Activated CD4-positive, alpha-beta T cell treated with anti-CD3 and anti-CD28 coated beads, Interleukin-2, amount 50 U/mL, for 16 hours (primary cell): Measurements from ENCODE around the gene TRIM63.

Source experiments
- DNase-seq: peaks from one replicate; pipeline ENCODE4 v3.0.0-alpha.2; 2020

TRIM63 gene

DNA sequence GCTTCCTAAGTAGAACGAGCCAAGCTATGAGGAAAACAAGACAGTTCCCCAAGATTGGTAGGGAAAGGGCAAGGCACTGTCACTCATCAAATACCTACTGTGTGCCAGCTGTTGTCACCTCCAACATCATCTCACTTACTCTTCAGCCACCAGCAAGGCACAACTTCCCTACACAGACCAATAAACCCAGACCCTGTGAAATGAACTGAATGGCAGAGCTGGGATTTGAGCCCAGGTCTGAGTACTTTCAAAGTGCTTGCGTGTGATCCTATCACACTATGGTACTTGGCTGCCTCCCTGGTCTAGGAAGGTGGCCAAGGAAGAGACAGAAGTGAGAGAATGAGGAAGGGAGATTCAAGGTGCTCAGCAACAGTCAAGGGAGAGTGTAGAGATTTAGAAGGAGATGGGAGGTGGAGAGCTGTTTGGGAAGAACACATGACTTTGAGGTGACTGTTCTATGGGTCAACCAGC, 16.7 kb upstream of the TRIM63 start:
- DNase-seq, result no peak

DNA sequence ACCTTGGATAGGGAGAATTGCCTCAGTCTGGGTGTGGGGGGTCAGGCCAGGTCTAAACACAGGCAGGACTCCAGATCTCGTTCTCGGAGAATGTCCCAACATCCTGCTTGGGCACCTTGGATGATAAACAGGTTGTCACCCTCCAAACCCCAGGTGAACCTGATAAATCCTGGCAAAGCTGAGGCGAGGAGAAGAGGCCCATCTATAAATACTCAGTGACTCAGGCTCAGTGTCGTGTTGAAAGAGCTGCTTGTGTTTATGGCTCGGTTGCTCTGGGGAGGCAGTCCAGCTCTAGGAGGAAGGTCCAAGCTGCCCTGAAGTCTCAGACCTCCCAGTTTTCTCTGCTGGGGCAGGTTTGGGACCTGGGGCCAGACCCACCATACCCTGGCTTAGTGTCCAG, 15.8 kb upstream of the TRIM63 start:
- DNase-seq, result no peak

DNA sequence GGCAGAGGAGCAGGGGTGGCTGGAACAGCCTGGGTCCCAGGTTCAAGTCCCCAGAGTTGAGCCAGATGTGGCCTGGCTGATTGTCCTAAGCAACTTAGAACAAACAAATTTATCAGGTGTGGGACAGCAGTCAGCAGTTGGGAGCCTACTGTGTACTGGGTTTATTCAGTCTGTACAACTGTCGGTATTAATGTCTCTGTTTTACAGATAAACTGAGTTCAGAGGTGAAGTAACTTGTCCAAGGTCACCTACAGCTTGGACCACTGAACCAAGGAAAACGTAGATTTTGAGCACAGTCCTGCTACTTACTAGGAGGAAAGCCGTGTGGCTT, 14.6 kb upstream of the TRIM63 start:
- no peak for DNase-seq

DNA sequence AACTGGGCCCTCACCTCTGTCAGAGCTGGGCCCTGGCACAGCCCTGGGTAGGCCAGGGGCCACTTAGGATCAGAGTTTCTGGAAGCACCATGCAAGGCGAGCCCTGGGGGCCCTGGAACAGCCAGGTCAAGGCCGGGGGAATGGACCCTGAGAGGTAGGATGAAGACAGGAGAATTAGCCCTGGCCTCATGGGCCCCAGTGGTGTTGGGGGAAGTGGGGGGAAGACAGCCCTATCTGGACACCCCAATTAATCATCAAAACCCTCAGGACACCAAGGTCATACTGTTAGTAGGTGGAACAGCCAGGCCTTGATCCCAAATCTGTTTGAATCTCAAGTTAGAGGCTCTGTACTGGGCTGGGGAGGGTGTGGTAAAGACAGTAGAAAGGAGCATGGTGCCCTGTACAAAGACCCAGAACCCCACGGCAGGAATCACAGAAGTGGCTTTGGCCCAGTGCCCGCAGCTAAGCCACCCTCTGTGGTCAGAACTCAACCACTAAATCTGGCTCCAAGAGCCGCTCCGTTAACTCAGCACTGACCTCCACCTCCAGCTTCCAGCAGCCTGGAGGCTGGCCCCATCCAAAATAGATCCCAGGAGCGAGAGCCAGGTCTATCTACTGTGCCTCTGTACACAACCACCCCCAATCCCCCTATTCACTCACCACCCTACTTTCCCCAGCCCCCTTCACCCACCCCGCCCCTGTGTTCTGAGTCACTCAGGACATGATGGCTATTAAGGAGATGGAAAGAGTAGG, 14.0 kb upstream of the TRIM63 start:
- no peak for DNase-seq

DNA sequence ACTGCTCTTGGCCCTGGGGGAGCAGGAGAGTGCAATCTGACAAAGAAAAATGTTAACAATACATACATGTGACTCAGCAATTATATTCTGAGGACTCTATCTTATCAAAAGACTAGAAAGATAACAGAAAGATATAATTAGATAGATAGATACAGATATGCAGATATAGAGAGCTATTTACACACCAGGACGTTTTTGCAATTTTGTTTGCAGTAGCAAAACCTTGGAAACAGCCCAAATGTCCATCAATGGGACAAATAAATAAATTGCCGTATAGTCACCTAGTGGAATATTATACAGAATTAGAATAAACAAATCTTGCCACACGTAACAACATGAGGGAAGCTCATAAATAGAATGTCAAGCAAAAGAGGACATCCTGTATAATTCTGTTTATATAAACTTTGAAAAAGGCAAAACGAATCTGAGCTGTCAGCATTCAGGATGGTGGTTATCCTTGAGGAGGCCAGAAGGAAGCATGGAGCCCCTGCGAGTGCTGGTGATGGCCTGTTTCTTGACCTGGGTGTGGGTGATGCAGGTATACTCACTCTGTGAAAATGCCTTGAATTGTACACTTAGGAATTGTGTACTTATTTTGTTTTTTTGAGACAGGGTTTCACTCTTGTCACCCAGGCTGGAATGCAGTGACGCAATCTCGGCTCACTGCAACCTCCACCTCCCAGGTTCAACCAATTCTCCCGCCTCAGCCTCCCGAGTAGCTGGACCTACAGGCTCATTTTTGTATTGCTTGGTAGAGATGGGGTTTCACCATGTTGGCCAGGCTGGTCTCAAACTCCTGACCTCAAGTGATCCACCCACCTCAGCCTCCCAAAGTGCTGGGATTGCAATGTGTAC, 12.8 kb upstream of the TRIM63 start:
- DNase-seq, result no peak

DNA sequence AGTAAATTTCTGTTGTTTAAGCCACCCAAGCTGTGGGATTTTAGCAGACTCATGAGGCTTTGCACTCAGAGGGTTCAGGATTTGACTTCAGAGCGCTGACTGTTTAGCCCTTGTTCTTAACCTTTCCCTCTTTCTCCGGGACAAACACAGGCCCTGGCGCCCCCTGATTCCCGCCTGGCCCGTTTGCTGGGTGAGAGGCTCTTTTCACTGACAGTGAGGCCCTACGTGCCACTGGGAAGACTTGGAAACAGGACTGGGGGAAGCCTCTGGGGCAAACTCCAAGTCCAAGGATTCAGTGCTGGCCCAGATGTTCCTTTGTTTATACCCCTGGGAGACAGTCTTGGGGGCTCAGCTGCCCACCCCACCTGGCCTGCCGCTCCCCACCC, 11.7 kb upstream of the TRIM63 start:
- no peak for DNase-seq

DNA sequence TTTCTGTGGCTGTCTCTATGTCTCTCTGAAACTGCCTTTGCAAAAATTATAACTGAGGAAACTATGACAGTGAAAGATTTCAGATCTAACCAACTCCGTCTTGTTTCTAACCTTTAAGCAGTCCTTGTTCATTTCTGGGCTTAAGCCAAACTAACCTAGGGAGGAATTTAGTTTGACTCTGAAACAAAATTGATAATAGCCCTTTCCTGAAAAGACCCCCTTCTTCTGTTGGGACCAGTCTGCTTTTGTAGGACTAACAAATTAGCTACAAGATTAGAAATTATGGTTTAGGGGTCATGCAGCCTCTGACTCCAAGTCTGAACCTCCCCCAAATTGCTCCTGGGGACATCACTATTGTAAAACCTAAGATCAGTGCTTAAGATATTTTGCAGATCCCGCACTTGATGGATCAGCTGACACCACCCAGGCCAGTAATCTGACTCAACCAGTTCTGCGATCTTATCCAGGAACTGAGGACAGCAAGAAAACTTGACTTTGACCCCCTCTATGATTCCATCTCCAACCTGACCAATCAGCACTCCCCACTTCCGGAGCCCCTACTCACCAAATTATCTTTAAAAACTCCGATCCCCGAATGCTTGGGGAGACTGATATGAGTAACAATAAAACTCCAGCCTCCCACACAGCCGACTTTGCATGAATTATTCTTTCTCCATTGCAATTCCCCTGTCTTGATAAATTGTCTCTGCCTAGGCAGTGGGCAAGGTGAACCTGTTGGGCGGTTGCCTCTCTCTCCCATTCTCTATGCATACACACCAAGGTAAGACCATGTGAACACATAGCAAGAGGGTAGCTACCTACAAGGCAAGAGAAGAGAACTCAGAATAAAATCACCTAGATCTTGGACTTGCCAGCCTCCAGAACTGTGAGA, 11.1 kb upstream of the TRIM63 start:
- no peak for DNase-seq

DNA sequence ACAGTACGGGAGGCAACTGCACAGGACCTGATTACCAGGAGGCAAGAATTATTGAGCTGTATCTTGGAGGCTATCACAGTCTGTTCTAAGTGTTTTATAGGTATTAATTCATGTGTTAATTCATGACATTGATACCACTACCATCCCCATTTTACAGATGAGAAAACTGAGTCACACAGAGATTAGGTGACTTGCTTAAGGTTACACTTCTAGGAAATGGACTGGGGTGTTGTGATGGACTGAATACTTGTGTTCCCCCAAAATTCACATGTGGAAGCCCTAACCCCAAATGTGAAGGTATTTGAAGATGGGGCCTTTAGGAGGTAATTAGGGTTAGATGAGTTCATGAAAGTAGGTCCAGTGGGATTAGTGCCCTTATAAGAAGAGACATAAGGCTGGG, 10.1 kb upstream of the TRIM63 start:
- DNase-seq, result no peak

DNA sequence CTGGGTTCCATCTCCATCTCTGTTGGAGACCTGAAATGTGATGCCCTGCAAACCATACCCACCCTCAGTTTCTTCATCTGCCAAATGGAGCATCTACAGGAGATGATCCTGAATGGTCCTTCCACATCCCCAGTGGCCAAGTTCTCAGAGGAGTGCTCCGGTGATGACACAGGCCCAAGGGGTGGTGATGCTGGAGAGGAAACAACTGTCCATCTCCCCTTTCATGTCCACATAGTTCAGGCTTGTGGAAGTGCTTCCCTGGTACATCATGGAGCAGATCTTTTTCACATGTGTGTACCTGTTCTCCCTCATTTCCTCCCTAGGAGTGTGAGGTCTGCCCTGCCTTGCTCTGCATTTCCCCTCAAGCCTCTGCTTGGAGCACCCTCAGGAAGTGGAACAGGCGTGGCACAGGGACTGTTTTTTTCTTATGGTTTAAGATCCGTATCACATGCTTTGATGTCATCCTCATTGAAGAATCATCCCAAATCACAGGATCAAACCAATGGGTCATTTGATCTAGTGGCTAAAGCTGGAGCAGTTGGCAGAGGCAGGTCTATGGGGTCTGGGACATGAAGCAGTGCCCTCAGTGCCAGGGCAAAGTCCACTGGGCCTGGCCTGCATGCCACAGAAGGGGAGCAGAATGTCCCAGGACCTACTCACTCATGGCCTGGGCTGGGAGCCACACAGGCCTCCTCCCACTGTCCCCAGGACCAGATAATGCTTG, 8.2 kb upstream of the TRIM63 start:
- DNase-seq, result no peak

DNA sequence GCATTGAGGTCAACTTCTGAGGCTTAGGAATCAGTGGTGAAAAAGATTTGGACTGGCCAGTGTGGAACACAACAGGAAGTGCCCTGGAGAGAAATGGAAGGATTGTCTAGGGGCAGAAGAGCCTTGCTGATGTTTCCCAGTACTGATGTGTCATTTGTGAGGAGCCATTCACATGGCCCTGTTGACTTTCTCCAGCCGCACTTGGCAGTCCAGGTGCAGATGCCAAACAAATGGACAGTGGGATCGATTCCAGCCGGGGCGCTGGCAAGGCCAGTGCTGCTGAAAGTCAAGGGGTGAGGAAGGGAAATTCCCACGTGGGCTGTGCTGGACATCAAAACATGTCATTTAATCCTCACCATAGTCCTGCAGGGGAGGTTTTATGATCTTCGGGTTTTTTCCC, 4.9 kb upstream of the TRIM63 start:
- DNase-seq, result no peak

DNA sequence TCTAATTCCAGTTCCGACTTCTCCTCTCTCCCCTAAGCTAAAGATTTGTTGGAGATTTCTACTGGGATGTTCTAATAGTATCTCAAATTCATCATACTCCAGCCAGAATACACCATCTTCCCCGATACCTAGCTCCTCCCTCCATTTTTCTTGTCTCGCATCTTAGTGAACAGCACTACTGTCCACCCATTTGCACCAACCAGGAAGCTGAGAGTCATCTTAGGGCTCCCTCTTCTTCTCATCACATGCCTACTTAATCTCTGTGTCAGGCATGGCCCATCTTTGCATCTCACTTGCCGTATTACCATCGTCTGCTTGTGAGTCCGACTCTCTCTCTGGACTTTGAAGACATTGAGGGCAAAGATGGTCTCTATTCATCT, 3.5 kb upstream of the TRIM63 start:
- DNase-seq, result no peak

DNA sequence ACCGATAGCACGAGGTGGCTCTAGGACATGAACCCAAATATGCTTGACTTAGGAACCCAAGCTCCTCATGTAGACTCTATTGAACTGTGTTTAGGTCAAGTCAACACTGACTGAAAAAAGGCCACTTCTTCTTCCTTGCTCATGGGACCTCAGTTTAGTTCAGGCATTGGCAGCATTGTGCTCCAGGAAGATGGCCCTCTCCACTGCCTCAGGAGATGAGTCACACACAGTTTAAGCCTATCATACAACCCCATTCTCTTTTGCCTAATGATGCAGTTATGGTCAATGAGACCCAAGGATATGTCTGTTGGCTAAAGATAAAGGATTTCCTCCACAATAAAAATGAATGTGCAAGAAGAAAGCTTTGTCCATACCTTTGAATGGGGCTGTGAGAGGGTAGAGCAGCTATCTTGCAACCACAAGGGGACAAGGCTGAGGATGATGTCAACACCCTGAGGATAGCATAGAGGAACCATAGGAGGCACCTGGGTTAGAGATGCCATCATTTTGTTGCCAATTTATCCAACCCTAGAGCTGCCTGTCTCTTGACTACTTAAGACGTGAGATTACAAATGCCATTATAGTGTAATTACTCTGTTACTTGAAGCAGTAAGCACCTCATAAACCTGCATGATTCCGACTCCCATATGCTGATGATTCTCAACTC, 3.0 kb upstream of the TRIM63 start:
- DNase-seq, result no peak

DNA sequence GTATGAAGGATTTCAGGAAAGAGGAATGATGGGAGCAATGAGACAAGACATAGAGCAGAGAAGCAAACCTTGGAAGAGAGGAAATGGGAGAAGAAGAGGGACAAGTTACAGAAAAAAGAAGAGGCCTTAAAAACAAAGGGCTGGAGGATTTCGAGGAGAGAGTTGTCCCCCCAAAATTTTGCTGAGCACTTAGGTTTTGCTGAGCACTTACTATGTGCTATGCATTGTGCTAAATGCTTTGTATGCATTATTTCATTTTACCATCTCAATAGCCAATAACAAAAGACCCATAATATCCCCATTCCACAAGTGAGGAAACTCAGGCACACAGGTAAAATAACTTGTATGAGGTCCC, 2.5 kb upstream of the TRIM63 start:
- no peak for DNase-seq

DNA sequence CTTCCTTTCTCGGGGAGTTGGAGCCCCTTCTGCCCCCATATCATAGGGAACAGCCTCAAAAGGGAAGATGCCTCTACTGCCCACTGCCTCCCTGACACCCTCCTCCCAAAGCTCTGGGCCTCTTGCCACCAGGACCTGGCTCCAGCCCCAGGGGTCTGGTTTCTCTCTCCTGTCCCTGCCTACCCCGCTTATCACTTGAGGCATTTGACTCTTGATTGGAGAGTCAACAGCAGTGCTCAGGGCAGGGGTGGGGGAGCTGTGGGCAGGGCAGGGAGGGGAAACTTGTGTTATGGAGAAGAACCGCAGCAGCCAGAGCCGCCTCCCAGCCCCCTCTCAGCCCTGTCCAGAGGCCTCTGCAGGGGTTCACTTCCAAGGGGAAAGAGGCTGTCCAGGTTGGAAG, 573 bp downstream of the TRIM63 start:
- no peak for DNase-seq

DNA sequence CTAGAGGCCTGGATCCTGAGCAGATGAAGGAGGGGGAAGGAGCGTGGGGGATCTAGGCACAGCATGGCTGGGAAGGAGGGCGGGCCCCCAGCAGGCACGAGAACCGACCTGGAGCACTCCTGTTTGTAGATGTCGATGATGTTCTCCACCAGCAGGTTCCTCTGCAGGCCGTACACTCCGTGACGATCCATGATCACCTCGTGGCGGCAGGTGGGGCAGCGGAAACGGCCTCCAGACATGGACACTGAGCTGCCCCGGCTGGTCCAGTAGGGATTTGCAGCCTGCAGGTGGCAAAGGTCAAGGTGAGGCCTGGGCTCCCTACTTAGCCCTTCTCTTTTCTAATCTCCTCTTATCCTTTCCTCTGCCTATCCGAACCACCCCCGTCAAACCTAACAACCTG, 1.3 kb downstream of the TRIM63 start:
- no peak for DNase-seq

DNA sequence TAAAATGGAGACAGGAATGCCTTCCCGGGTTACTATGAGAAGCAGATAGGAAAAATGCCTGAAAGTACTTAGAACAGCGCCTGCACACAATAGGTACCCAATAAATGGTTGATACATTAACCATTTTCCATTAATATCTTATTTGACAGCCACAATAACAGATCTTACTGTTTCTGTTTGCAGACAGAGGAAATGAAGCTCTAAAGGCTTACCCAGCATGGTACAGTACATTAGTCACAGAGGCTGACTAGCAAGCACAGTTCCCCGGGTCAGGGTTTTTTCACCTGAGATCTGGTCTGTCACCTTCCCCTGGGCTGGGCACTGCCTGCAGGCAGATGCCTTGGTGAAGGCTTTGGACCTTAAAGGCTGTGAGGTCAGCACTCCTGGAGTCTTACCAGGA, 2.9 kb downstream of the TRIM63 start:
- DNase-seq, result no peak

DNA sequence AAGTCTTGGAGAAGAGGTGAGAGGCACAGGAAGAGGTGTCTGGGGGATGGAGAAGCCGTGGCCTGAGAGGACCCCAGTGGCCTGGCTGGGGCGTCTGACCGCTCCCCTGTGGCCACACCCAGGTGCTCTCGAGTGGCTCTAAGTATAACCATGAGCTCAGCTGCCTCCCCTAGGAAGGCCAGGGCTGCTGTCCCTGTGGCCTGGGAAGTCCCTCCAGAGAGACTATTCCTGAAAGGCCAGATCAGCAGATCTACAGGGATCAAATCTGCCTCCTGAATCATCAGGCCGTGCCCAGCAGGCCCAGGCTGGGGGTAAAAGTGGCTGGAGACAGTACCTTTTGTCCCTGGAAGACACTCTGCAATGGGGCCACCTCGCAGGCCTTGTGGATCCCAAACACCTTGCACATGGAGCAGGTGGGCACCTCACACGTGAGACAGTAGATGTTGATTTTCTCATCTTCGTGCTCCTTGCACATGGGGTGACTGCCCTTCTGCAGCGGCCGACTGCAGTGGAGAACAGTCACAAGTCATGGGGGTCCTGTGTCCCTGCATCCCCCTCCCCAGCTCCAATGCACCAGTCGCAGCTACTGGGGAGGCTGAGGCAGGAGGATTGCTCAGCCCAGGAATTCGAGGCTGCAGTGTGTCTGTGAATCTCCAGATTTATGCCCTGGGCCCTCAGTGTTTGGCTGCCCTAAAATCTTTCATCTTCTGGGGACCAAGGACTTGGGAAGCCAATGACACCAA, 6.4 kb downstream of the TRIM63 start:
- no peak for DNase-seq

DNA sequence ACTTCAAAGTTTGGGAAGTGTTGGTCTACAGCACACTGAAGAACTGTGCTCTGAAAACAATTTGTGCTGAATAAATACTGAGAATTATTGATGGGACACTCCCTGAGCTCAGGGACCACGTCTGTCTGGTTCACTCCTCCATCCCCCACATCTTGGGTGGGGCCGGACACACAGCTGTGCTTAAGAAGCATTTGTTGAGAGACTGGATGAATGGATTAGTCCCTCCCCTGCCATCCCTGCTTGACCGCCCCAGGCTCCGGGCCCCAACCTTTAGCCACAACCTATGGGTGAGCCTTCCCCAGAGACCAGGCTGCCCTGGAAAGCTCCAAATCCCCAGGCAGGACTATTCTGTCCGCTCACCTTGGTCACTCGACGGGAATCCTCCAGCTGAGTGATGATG, 7.5 kb downstream of the TRIM63 start:
- no peak for DNase-seq

DNA sequence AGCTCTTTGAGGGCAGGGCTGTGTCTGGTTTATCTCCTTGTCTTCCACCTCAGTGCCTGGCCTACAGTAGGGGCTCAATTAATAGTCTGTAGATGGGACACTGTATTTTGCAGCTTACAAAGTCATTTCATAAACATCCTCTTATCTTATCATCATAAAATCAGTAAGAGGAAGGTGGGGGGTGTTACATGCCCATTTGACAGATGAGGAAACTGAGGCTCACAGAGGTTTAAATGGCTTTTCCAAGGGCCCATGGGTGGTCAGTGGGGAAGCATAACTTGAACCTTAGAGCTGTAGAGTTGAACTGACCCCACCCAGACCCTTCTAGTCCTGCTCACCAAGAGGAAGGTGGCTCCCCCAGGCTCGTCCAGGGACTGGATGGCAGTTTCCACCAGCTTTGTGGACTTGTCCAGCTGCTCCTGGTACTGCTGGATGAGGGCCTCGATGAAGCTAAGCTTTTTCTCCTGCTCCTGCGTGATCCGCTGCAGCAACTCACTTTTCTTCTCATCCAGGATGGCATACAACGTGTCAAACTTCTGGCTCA, 9.3 kb downstream of the TRIM63 start:
- DNase-seq, result no peak

DNA sequence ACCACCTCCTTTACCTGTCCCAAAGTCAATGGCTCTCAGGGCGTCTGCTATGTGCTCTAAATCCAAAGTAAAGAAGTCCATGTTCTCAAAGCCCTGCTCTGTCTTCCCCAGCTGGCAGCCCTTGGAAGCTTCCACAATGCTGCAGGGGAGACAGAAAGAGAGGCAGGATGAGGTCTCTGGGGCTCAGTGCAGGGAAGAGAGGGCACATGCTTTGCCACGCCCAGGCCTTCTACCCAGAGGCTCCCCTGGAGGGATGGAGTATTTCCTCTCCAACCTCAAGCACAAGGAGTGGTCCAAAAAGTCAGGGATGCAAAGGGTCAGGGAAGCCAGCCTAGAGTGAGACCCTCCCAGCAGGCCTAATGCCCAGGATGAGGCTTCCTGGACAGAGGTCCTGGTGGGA, 10.2 kb downstream of the TRIM63 start:
- DNase-seq, result no peak

DNA sequence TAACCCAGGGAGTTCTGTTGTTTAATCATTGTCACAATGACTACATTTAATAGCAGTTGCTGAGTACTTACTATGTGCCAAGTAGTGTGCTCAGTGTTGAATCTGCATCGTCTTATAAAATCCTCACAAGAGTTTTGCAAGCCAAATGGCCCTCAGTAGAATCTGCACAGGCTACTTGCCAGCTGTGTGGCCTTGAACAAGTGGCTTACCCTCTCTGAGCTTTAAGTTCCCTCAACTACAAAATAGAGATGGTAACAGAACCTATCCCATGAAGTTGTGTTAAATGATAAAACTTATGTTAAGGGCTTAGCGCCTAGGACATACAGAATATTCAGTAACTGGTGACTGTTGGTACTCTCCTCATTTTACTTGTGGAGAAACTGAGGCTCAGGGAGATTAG, 12.4 kb downstream of the TRIM63 start:
- no peak for DNase-seq
